ENCODE data around the gene GGNBP2.
"Not testable (repeated sequence)": the region's sequence is repeated elsewhere in the genome, so short reads cannot be mapped to it uniquely, and the experiment has no call there.

GGNBP2 gene

GRCh38 chr17:36544307-36545076, at the start of gene GGNBP2:
Gene GGNBP2 (plus strand): TSS chr17:36544919. CDS start chr17:36545725, 806 bp downstream.
- DNase-seq = peak; percentile 93 to 94

- DNase-seq = no peak
Measured at GRCh38 chr17:36495076-36495578, 49.6 kb upstream of the GGNBP2 start.

GRCh38 chr17:36496018-36496789, 48.5 kb upstream of the GGNBP2 start:
- DNase-seq = no peak

GRCh38 chr17:36498155-36498554, 46.6 kb upstream of the GGNBP2 start:
- no peak for DNase-seq

GRCh38 chr17:36498560-36499300, 46.0 kb upstream of the GGNBP2 start:
- no peak for DNase-seq

GRCh38 chr17:36500745-36501225, 43.9 kb upstream of the GGNBP2 start:
- DNase-seq = no peak

GRCh38 chr17:36501351-36501750, 43.4 kb upstream of the GGNBP2 start:
- no peak for DNase-seq

- no peak for DNase-seq
Measured at GRCh38 chr17:36501963-36502362, 42.8 kb upstream of the GGNBP2 start.

- no peak for DNase-seq
Measured at GRCh38 chr17:36503456-36504155, 41.1 kb upstream of the GGNBP2 start.

GRCh38 chr17:36504156-36504545, 40.6 kb upstream of the GGNBP2 start:
- no peak for DNase-seq

- no peak for DNase-seq
Measured at GRCh38 chr17:36505171-36505570, 39.5 kb upstream of the GGNBP2 start.

- no peak for DNase-seq
Measured at GRCh38 chr17:36506249-36506826, 38.4 kb upstream of the GGNBP2 start.

GRCh38 chr17:36506831-36507230, 37.9 kb upstream of the GGNBP2 start:
- no peak for DNase-seq

- no peak for DNase-seq
Measured at GRCh38 chr17:36507266-36507665, 37.5 kb upstream of the GGNBP2 start.

- DNase-seq = not testable (repeated sequence)
Measured at GRCh38 chr17:36508439-36508838, 36.3 kb upstream of the GGNBP2 start.

- no peak for DNase-seq
Measured at GRCh38 chr17:36509272-36509985, 35.3 kb upstream of the GGNBP2 start.

GRCh38 chr17:36510636-36511035, 34.1 kb upstream of the GGNBP2 start:
- DNase-seq = no peak

GRCh38 chr17:36511216-36511615, 33.5 kb upstream of the GGNBP2 start:
- no peak for DNase-seq

- no peak for DNase-seq
Measured at GRCh38 chr17:36512641-36513040, 32.1 kb upstream of the GGNBP2 start.

GRCh38 chr17:36514856-36515255, 29.9 kb upstream of the GGNBP2 start:
- no peak for DNase-seq

- no peak for DNase-seq
Measured at GRCh38 chr17:36515837-36516236, 28.9 kb upstream of the GGNBP2 start.
